ENCODE results near the gene PARD3.

PARD3 gene

GRCh38 chr10:34824870-34825269, 9.8 kb upstream of the PARD3 start:
- no peak for DNase-seq (ENCODE audit: low spot score)

- DNase-seq (ENCODE audit: low spot score) = no peak
These were observed 6.8 kb upstream of the PARD3 start for GRCh38 chr10:34821587-34822585.

- DNase-seq (ENCODE audit: low spot score) = no peak
These were observed 2.5 kb upstream of the PARD3 start for GRCh38 chr10:34817586-34817985.

- DNase-seq (ENCODE audit: low spot score) = no peak
These were observed 2.0 kb upstream of the PARD3 start for GRCh38 chr10:34817054-34817453.

GRCh38 chr10:34816501-34817002, 1.5 kb upstream of the PARD3 start:
- no peak for DNase-seq (ENCODE audit: low spot score)

- no peak for DNase-seq (ENCODE audit: low spot score)
These were observed 995 bp upstream of the PARD3 start for GRCh38 chr10:34816085-34816496.

GRCh38 chr10:34814913-34815184, 247 bp downstream of the PARD3 start:
- DNase-seq (ENCODE audit: low spot score) = no peak

GRCh38 chr10:34814223-34814912, 728 bp downstream of the PARD3 start:
- no peak for DNase-seq (ENCODE audit: low spot score)

GRCh38 chr10:34813626-34814222, 1.4 kb downstream of the PARD3 start:
- DNase-seq (ENCODE audit: low spot score) = no peak

- DNase-seq (ENCODE audit: low spot score) = no peak
These were observed 2.3 kb downstream of the PARD3 start for GRCh38 chr10:34812771-34813170.

GRCh38 chr10:34811968-34812514, 3.1 kb downstream of the PARD3 start:
- DNase-seq (ENCODE audit: low spot score) = no peak

GRCh38 chr10:34811126-34811967, 3.7 kb downstream of the PARD3 start:
- DNase-seq (ENCODE audit: low spot score) = no peak

GRCh38 chr10:34809796-34810195, 5.3 kb downstream of the PARD3 start:
- DNase-seq (ENCODE audit: low spot score) = no peak

GRCh38 chr10:34808801-34809745, 6.0 kb downstream of the PARD3 start:
- DNase-seq (ENCODE audit: low spot score) = no peak

GRCh38 chr10:34808336-34808735, 6.8 kb downstream of the PARD3 start:
- no peak for DNase-seq (ENCODE audit: low spot score)

- no peak for DNase-seq (ENCODE audit: low spot score)
These were observed 10.8 kb downstream of the PARD3 start for GRCh38 chr10:34804306-34804705.

GRCh38 chr10:34802692-34803091, 12.4 kb downstream of the PARD3 start:
- DNase-seq (ENCODE audit: low spot score) = no peak

- DNase-seq (ENCODE audit: low spot score) = no peak
These were observed 13.9 kb downstream of the PARD3 start for GRCh38 chr10:34801097-34801733.

- no peak for DNase-seq (ENCODE audit: low spot score)
These were observed 14.5 kb downstream of the PARD3 start for GRCh38 chr10:34800624-34801023.

GRCh38 chr10:34798654-34799053, 16.4 kb downstream of the PARD3 start:
- no peak for DNase-seq (ENCODE audit: low spot score)

Data from SW480 (cell line).